OCI-M2 (cell line): Measurements from ENCODE around the gene ACOXL.

ENCODE experiments used
- DNase-seq: peaks from one replicate; lab custom pipeline; 2025; ENCODE audit not compliant: unreplicated experiment; lab: John Stamatoyannopoulos, UW

ACOXL gene

GRCh38 chr2:110752871-110753270, 20.5 kb downstream of the ACOXL start:
- DNase-seq = no peak

GRCh38 chr2:110755491-110756078, 23.2 kb downstream of the ACOXL start:
- no peak for DNase-seq

- no peak for DNase-seq
These were observed 27.0 kb downstream of the ACOXL start for GRCh38 chr2:110759411-110759810.

GRCh38 chr2:110764931-110765330, 32.6 kb downstream of the ACOXL start:
- no peak for DNase-seq

- no peak for DNase-seq
These were observed 33.9 kb downstream of the ACOXL start for GRCh38 chr2:110766291-110766690.

DNA sequence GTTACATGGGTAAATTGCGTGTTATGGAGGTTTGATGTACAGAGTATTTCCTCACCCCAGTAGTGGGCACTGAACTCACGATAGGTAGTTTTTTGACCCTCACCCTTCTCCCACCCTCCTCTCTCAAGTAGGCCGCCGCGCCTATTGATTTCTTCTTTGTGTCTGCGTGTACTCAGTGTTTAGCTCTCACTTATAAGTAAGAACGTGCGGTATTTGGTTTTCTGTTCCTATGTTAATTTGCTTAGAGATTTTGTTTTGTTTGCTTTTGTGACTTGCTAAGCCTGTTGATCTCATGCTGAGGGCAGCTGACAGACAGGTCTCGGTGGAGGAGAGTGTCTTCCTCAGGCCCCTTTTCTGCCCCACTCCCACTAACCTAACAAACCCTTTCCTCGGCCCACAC, 36.2 kb downstream of the ACOXL start:
- no peak for DNase-seq

DNA sequence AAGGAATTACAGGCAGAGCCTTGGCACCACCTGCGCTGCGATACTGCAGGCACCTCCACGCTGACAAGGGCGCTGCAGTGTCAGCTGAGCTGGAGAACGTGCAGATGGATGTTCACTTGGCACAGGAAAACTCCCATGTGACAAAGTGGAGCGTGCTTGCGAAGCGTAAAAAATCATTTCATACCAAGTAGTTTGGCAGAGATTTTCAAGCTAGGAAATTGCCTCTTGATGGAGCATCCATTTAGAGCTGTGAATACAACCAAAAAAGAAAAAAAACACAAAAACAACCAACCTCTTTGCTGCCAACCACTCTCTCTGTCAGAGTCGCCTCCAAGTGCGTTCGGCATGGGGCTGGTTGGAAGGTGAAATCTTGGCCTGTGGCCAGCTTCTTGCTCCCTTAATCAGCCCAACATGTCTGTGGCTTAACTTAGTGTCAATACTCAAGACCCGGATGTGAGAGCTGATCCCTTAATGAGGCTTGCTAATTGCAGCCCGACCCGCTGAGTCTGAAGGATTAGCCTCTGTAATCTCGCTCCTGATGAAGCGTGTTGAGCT, 38.1 kb downstream of the ACOXL start:
- DNase-seq = no peak

- DNase-seq = no peak
These were observed 38.6 kb downstream of the ACOXL start for GRCh38 chr2:110770959-110771431.

DNA sequence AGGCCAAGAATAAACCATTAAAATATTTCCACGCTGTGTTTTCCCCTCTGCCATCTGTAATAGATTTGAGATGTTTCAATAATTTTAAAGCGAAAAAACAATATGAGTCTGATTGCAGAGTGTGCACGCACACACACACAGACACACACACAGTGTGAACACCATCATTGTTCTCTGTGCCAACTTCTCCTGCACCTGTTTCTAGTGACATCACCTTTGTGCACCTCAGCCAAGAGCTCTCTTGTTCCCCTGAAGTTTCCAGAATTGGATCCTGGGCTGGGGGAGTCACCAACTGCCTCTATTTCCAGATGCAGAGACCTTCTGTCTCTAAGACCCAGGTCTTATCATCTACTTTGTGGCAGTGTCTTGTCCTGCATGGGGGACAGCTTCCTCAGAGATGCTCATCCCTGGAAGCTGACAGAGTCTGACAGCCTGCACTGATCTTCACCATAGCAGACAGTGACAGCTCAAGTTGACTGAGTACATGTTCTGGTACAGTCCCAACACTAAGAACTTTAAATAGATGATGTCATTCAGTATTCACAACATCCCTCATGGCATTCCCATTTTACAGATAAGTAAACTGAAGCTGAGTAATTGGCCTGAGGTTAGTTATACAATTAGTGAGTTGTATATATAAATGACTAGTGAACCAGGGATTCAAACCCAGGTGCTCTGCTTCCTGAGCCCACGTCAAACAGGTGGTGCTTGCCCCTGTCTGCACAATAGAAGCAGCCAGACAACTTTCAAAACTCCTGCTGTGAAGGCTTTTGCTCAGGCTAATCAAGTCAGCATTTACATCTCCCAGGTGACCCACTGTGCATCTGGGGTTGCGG, 39.4 kb downstream of the ACOXL start:
- DNase-seq = no peak

- DNase-seq = no peak
These were observed 40.0 kb downstream of the ACOXL start for GRCh38 chr2:110772383-110772755.

DNA sequence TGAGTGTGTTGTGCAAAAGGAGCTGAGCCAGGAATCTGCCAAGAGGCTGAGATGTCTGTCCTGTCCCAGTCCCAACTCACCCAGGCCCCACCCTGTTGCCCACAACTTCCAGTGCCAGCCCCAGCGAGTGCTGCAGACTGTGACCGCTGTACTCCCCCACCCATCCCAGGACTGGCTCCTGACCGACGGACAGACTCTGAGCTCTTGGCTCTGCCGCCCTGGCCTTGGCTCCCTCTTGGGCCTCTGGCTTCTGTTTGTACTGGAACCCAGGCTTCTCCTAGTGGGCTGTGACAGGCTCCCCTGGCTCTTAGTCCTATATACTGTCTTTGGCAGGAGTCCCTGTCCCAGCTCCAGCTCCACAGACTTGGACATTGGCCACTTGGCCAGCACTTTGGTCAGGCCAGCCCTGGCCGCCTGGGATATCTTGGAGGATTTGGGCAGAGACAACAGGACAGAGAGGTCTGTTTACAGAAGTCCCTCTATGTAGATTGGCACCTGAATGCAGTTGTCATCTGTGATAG, 41.1 kb downstream of the ACOXL start:
- DNase-seq = no peak

DNA sequence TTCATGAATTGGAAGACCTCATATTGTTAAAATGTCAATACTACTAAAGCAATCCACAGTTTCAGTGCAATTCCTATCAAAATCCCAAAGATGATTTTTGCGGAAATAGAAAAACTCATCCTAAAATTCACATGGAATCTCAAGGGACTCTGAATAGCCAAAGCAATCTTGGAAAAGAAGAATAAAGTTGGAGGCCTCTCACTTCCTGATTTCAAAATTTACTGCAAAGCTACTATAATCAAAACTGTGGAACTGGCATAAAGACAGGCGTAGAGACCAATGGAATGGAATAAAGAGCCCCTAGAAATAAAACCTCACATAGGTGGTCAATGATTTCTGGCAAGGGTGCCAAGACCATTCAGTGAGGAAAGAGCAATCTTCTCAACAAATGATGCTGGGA, 42.3 kb downstream of the ACOXL start:
- no peak for DNase-seq

DNA sequence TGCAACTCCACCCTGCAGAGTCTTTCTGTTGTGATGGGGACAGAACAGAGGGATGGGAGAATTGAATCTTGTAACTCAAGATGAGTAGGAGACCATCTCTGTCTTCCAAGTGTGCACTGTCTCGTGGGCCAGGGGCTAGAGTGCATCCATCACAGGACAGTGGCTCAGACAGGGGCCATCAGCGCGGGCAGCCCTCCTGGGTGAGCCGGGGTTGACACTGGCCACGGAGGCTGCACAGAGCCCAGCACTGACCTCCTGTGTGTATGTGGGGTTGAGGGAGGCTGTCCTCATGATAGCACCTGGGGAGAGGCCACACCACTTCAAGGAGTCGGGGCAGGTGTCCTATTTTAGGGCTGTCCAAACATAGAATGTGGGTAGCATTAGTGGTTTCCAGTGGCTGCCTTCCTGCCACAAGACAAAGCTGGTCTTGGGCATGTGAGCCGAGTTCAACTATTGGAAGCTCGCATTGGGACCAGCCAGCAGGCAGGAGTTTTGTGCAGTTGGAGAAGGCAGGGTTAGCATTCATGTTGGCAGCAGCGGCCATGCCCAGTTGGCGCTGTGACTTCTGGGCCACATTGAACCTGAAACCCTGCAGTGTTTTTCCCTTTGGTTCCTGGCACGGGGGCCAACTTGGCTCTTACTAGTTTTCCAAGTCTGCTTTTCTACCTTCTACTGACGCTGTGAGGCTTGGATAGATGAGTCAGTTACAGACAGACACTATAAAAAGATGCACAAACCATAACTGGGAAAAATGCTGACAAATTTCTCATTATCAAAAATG, 45.3 kb downstream of the ACOXL start:
- no peak for DNase-seq

DNA sequence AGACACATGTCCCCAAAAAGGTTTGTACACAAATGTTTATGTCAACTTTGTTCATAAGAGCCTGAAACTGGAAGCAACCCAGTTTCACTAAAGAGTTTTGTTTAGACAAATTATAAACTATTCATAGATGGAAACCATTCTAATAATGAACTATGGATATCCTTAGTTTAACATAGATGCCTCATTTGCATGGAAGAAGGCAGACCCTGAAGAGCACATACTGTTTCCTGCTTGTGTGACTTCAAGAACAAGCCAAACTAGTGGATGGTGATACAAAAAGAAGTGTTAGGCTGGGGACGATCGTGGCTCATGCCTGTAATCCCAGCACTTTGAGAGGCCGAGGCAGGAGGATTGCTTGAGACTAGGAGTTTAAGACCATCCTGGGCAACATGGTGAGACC, 48.1 kb downstream of the ACOXL start:
- no peak for DNase-seq

GRCh38 chr2:110783196-110783873, 51.0 kb downstream of the ACOXL start:
- DNase-seq = no peak

DNA sequence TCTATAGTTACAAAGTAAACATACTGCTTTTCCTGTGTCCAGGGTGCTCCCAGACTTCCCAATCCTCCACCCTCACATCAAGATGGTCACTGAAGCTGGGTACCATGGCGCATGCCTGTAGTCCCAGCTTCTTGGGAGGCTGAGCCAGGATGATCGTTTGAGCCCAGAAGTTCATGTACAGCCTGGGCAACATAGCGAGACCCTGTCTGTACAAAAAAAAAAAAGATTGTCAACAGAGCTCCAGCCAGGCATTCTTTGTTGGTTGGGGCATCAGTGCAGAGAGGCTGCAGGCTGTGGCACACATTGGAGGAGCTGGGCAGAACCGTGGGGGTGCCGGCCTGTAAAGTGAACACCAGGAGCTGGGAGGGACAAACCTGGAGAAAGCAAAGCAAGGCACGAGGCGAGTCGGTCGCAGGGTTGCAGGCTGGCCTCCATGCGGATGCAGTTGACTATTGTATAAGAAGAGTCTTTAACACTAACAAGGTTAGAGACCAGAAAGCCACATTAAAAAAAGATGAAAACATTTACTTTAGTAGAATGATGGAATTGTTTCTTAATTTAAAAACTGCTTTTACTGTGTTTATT, 51.8 kb downstream of the ACOXL start:
- no peak for DNase-seq

DNA sequence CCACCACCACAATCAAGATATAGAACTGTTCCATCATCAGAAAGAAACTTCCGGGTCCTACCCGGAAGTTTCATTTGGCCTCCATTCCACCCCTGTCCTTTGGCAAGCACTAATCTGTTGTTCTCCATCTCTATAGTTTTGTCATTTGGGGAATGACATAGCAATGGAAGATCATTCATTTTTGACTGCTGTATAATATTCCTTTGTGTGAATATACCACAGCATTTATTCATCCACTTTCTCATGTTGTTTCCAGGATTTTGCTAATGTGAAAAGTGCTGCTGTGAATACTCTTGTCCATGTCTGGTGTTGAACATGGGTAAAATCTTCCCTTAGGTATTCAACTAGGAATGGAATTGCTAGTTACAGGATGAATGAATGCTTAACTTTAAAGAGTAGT, 53.1 kb downstream of the ACOXL start:
- DNase-seq = no peak

DNA sequence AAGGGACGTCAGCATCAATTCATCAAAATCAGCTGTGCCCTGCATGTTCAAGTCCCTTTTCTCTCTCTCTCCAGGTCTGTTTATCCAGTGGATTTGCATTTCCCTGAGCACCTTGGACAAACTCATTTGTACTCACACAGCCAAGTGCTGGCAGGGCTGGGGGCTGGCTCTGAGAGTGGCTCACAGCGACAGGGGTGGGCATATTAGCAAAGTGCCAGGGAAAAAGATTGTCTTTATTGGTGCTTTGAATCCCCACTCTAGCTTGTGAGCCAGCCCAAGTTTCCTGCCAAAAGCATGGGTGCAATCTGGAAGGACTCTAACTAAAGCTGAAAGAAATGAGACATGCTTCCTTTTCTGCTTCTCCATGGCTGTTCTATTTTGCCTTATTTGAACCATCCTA, 56.6 kb downstream of the ACOXL start:
- DNase-seq = no peak

GRCh38 chr2:110789706-110790105, 57.3 kb downstream of the ACOXL start:
- DNase-seq = no peak

DNA sequence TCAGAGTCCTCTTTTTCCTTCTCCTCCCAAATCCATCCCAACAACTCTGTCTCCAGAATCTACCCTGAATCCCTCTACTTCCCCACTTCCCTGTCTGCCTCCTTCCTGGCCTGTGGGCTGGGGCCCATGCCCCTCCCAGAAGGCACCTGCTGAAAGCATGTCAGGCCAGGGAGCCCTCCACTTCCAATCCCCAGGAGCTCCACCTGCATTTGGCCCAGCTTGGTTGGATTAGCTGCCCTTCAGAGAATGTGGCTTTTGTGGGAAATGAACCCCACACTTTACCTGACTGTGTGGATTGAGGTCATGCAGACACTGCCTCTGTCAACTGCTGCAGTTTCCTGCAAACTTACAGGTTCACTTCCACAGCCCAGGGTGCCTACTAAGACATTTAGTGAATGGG, 58.5 kb downstream of the ACOXL start:
- no peak for DNase-seq
